NCI-H460 (cell line): ENCODE data around the gene MED12L. TPM values are rescaled to one million over a fixed set of nuclear protein-coding genes. Genes with fewer than 3 reads are reported as not detected.
A peak's percentile ranks its signal among the peaks of the same experiment; 100 is the strongest.

Source experiments
- DNase-seq: peaks from one replicate; pipeline ENCODE4 v3.0.0-alpha.2; 2016; ENCODE audit warnings: low read depth; ENCODE audit errors: extremely low read depth
- total RNA-seq: library from RNA; depleted of rRNA; stranded (reverse); fragments of >200 nt; shearing (Covaris generic); gene quantifications from 2 replicates; pipeline ENCODE4 v1.2.3, GENCODE V29; 2014

The MED12L gene
- total RNA-seq, 1 experiment from 2014 or later, result 0.54 TPM

DNA sequence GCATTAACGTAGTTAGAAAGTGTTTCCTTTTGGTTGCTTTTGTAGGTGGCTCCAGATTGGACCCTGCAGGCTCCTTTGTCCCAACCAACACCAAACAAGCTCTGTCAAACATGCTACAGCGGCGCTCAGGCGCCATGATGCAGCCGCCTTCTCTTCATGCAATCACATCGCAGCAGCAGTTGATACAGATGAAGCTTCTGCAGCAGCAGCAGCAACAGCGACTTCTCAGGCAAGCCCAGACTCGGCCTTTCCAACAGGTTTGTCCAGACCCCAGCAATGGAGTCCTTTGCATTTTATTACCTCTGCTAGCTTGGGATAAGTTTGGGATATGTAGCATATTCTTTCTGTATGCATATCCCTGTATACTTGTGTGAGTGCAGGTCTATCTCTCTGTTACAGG, 309.1 kb downstream of the MED12L start:
- DNase-seq, result no peak

- DNase-seq, result no peak
Observed at GRCh38 chr3:151395806-151396205, 310.3 kb downstream of the MED12L start.

GRCh38 chr3:151398895-151399294, 313.4 kb downstream of the MED12L start:
- DNase-seq, result no peak

GRCh38 chr3:151400341-151400740, 314.9 kb downstream of the MED12L start:
- no peak for DNase-seq

DNA sequence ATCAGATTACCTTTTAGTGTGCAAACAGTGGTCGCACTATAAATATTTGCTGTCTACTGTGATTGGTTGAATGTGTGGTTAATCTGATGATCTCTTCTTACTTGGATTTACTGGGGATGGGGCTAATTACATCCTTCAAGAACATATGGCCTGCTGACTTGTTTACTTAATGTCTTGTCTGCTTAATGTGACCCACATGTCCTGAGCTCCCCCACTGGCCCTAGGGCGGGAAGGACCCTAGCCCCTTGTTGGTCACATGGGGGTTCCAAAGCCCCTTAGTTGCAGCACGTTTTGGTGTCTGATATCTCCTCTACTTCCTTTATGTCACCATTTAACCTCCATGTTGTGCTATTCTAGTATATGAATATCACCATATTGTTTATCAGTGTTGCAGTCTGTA, 316.9 kb downstream of the MED12L start:
- no peak for DNase-seq

GRCh38 chr3:151403246-151403645, 317.8 kb downstream of the MED12L start:
- DNase-seq, result no peak

- DNase-seq, result no peak
Observed at GRCh38 chr3:151404316-151404715, 318.9 kb downstream of the MED12L start.

DNA sequence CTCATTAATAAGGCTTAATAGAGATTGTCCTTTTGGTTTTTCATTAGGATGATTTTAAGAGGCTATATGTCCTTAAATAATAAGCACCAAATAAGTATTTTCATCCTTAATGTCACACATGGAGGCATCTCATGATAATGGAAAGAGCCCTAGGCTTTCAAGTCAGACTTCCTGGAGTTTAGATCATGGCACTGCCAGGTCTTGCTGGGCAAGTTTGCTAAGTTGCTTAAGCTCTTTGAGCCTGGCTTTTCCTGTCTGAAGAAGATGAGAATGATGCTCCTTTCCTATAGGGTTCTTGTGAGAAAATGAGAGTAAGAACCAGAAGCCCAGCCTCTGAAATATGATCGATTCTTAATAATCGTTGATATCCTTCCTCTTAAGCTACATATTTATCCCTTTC, 322.5 kb downstream of the MED12L start:
- DNase-seq, result no peak

- no peak for DNase-seq
Observed at GRCh38 chr3:151410891-151411559, 325.6 kb downstream of the MED12L start.

- DNase-seq, result no peak
Observed at GRCh38 chr3:151412989-151413388, 327.5 kb downstream of the MED12L start.

GRCh38 chr3:151415289-151415688, 329.8 kb downstream of the MED12L start:
- no peak for DNase-seq

- no peak for DNase-seq
Observed at GRCh38 chr3:151419806-151420205, 334.3 kb downstream of the MED12L start.

GRCh38 chr3:151421938-151422337, 336.5 kb downstream of the MED12L start:
- no peak for DNase-seq

GRCh38 chr3:151423091-151423490, 337.6 kb downstream of the MED12L start:
- no peak for DNase-seq

- DNase-seq, result no peak
Observed at GRCh38 chr3:151425627-151426340, 340.3 kb downstream of the MED12L start.

DNA sequence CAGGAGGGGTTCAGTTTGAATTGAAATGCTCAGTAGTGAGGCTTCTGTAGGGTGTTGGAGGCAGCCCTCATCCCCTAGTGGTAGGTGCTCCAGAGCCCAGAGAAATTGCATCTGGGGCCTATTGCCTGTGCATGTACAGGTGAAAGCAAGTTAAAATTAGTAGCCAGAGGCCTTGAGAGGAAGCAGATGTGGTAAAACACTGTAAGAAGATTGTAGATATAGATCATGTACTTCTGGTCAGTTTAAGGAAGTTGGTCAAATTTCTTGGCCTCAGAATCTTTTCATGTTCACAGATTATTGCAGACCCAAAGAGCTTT, 340.8 kb downstream of the MED12L start:
- DNase-seq, result no peak

DNA sequence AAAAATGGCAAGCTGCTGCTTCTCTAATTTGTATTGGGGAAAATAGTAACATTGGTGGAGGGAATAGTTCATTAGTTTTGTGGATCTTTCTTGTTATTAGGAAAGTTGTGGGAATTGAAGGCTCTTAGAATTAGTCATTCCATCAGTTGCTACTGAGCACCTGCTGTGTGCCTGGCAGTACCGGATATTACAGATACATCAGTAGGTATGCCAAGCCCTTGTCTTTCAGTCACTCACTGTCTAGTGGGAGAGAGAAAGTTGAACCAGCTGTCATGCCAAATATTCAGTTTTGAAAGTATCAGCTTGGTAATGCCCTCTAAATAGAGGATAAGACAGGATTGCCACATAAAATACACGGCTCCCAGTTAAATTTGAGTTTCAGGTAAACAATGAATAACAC, 342.9 kb downstream of the MED12L start:
- DNase-seq, result no peak

GRCh38 chr3:151430821-151431484, 345.5 kb downstream of the MED12L start:
- no peak for DNase-seq

GRCh38 chr3:151431940-151432339, 346.5 kb downstream of the MED12L start:
- DNase-seq, result no peak

DNA sequence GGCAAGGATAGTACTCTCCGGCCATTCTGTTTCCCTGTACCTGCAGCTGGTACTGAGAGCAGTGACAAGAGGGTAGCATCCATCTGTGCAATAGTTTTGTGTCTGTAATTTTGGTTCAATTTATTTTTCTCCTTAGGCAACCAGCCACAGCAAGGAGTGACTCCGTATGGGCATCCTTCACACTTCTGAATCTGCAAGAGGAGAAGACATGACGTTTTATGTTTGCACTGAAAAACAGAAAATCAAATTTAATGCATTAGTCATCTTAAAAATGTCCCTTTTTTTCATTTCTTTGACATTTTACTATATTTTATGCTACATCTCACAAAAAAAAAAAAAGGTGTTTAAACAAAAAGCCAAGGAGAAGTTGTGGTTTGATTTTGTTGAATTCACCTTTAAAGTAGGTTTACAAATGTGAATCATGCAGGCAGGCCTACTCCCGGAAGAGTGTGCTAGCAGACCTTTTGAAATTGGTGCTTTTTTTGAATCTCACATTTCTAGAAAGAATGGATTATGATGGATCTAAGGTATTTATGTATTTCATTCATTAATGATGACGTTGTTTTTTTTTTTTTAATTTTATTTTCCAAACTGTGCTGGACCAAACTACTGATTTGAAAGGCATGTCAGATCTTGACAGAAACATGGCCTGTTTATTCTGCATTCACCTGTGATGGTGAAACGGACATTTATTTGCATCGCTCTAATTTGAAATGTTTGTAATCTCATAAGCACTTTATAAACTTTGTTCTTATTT, 347.3 kb downstream of the MED12L start:
- no peak for DNase-seq

GRCh38 chr3:151434151-151434890, 348.9 kb downstream of the MED12L start:
- peak; percentile 34 for DNase-seq
